ENCODE measurements around the gene TARP.

Gene TARP

GRCh38 chr7:38217672-38218071 is 55.8 kb downstream of the TARP start:
- no peak for DNase-seq

GRCh38 chr7:38215735-38216670 is 57.4 kb downstream of the TARP start:
- peak in 53 of 58 donors; percentile 6 to 80 (median 51) for DNase-seq

GRCh38 chr7:38215115-38215514 is 58.3 kb downstream of the TARP start:
- peak in 1 of 58 donors; percentile 6 for DNase-seq

- peak in 18 of 58 donors; percentile 2 to 53 (median 11) for DNase-seq
These were observed 61.5 kb downstream of the TARP start for GRCh38 chr7:38211940-38212339.

- DNase-seq: no peak
These were observed 62.0 kb downstream of the TARP start for GRCh38 chr7:38211486-38211885.
